GM23338 (cell line): Measurements from ENCODE around the gene BIRC6. TPM values are rescaled to one million over a fixed set of nuclear protein-coding genes. Genes with fewer than 3 reads are reported as not detected.
A peak's percentile ranks its signal among the peaks of the same experiment; 100 is the strongest.
"Not testable (repeated sequence)": the region's sequence is repeated elsewhere in the genome, so short reads cannot be mapped to it uniquely, and the experiment has no call there.

Experiments
- ATAC-seq: fragments of 200-7000 bp; cut with Tn5 transposase; 3 replicates; pipeline ENCODE4 v1.9.1; 2020
- DNase-seq: peaks from one replicate; pipeline ENCODE4 v3.0.0-alpha.2; 2015; ENCODE audit warnings: low spot score
- H2AFZ ChIP-seq: fragments of 200-600 bp; sonication (generic); 2 replicates; pipeline ENCODE4 v1.8.0; 2016; ENCODE audit warnings: antibody characterized with exemption, mild to moderate bottlenecking, moderate library complexity
- H3F3A ChIP-seq: fragments of 200-600 bp; sonication (generic); replicated peaks from 2 replicates; pipeline ENCODE4 v1.8.0; 2017; ENCODE audit warnings: antibody characterized with exemption, mixed run types, low read depth
- H3K27ac ChIP-seq: fragments of 200-600 bp; sonication (generic); 2 replicates; pipeline ENCODE4 v1.6.1; 2016; ENCODE audit warnings: low read depth
- H3K27me3 ChIP-seq: fragments of 200-600 bp; sonication (generic); 2 replicates; pipeline ENCODE4 v1.8.0; 2016; ENCODE audit warnings: mild to moderate bottlenecking, mixed run types, moderate library complexity; ENCODE audit not compliant: insufficient read depth
- H3K36me3 ChIP-seq: fragments of 200-600 bp; sonication (generic); 2 replicates; pipeline ENCODE4 v1.8.0; 2016; ENCODE audit warnings: mild to moderate bottlenecking; ENCODE audit not compliant: insufficient read depth
- H3K4me1 ChIP-seq: fragments of 200-600 bp; sonication (generic); 2 replicates; pipeline ENCODE4 v1.8.0; 2016; ENCODE audit warnings: mild to moderate bottlenecking, moderate library complexity; ENCODE audit not compliant: insufficient read depth
- H3K4me2 ChIP-seq: fragments of 200-600 bp; sonication (generic); 2 replicates; pipeline ENCODE4 v1.7.1; 2017; ENCODE audit warnings: mixed run types
- H3K4me3 ChIP-seq: fragments of 200-600 bp; sonication (generic); 2 replicates; pipeline ENCODE4 v1.6.1; 2016; ENCODE audit warnings: mixed run types
- H3K79me2 ChIP-seq: fragments of 200-600 bp; sonication (generic); replicated peaks from 2 replicates; pipeline ENCODE4 v1.8.0; 2017; ENCODE audit warnings: mild to moderate bottlenecking; ENCODE audit not compliant: insufficient read depth
- H3K9me2 ChIP-seq: fragments of 200-600 bp; sonication (generic); 2 replicates; pipeline ENCODE4 v1.8.0; 2017; ENCODE audit not compliant: insufficient read depth
- H4K20me1 ChIP-seq: fragments of 200-600 bp; sonication (generic); replicated peaks from 2 replicates; pipeline ENCODE4 v1.8.0; 2017; ENCODE audit warnings: mild to moderate bottlenecking; ENCODE audit not compliant: insufficient read depth
- H3K27ac Mint-ChIP-seq: 2 replicates; pipeline ENCODE4 v1.8.0; 2020; ENCODE audit warnings: inconsistent platforms, mild to moderate bottlenecking, moderate library complexity, mixed read lengths
- H3K27me3 Mint-ChIP-seq: 3 replicates; pipeline ENCODE4 v1.8.0; 2022; ENCODE audit warnings: low read depth, mild to moderate bottlenecking, moderate library complexity, mixed read lengths, inconsistent platforms; ENCODE audit not compliant: insufficient read depth, poor library complexity
- H3K36me3 Mint-ChIP-seq: 3 replicates; pipeline ENCODE4 v1.8.0; 2021; ENCODE audit warnings: low read depth, mild to moderate bottlenecking, inconsistent platforms, moderate library complexity, mixed read lengths
- H3K4me1 Mint-ChIP-seq: 3 replicates; pipeline ENCODE4 v1.8.0; 2020; ENCODE audit warnings: mild to moderate bottlenecking, inconsistent platforms, mixed read lengths
- H3K4me3 Mint-ChIP-seq: 3 replicates; pipeline ENCODE4 v1.8.0; 2021; ENCODE audit warnings: moderate library complexity, mild to moderate bottlenecking, inconsistent platforms, mixed read lengths
- H3K9me3 Mint-ChIP-seq: 3 replicates; pipeline ENCODE4 v1.8.0; 2020; ENCODE audit warnings: moderate library complexity, mild to moderate bottlenecking, inconsistent platforms, mixed read lengths
- ZNF462 ChIP-seq: fragments of 250-450 bp; sonication (Bioruptor Pico); IDR thresholded peaks from 2 replicates; pipeline ENCODE4 v1.5.0; 2020; ENCODE audit warnings: mild to moderate bottlenecking, moderate library complexity
- polyA plus RNA-seq: library from polyadenylated mRNA; unstranded; fragments of >200 nt; fragmentation: Nextera tagmentation; extraction: Ambion mirVana; gene quantifications from 2 replicates; pipeline ENCODE4 v1.2.1, GENCODE V29; 2016
- total RNA-seq: library from RNA; depleted of rRNA; stranded (reverse); fragments of >200 nt; shearing (Covaris generic); gene quantifications from 2 replicates; pipeline ENCODE4 v1.2.3, GENCODE V29; 2014

Gene BIRC6
- total and polyA plus RNA-seq, 2 experiments from 2014 or later = 85.8 to 131 TPM

DNA sequence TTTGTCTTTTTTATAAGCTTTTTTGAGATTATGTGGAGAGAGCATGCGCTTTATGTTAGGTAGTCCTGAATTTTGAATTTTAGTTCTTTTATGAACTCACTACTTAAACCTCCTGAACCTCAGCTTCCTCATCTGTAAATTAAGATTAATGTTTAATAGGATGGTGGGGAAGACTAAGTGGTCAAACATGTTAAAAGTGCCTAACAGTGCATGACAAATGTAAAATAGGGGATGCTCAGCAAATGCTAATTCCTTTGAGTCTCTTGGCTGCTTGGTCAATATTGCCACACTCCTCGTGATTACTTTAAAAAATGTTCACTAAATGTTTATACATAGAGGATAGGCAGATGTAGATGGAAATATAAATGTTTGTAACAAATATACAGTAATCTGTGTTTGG is 6.8 kb downstream of the BIRC6 start (continued):
- TF ChIP-seq ZNF462 (CRISPR knock-in tag) = no peak

GRCh38 chr2:32364290-32364689 is 7.5 kb downstream of the BIRC6 start:
- H3K4me3 ChIP-seq, H3K27me3 Mint-ChIP-seq, H3K4me2 ChIP-seq, H3F3A ChIP-seq, H3K9me3 Mint-ChIP-seq, DNase-seq, H3K4me1 ChIP-seq, H3K9me2 ChIP-seq, H3K36me3 ChIP-seq, ATAC-seq, H3K4me3 Mint-ChIP-seq, H3K27me3 ChIP-seq, H2AFZ ChIP-seq: not testable (repeated sequence)
- Histone ChIP-seq H3K79me2 (peaks cover 100% of the 10 kb centered on the region), H4K20me1 (peaks cover 30% of the 10 kb centered on the region), H3K27ac (peak overlapping the region; percentile 17)
- Mint-ChIP-seq H3K36me3 (peaks cover 21% of the 10 kb centered on the region), H3K4me1 (peaks cover 18% of the 10 kb centered on the region; the same call in 2 of the 3 replicates), H3K27ac (peak overlapping the region; percentile 34; the same call in 1 of the 2 replicates)

DNA sequence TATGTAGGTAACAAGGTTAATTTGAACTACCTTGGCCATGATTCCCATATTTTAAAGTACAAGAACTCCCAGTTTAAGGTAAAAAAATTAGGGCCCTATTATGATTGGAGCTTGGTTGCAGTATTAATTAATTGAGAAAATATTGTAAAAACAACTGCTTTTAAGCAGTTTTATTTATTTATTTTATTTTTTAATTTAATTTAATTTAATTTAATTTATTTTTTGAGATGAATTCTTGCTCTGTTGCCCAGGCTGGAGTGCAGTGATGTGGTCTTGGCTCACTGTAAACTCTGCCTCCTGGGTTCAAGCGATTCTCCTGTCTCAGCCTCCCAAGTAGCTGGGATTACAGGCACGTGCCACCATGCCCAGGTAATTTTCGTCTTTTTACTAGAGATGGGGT is 8.9 kb downstream of the BIRC6 start:
- H3K36me3 Mint-ChIP-seq = peaks cover 15% of the 10 kb centered on the region
- H3K79me2 ChIP-seq = peaks cover 100% of the 10 kb centered on the region
- not testable (repeated sequence) for H3F3A ChIP-seq, H3K27ac ChIP-seq, DNase-seq, H3K9me2 ChIP-seq, ATAC-seq, H3K9me3 Mint-ChIP-seq, H3K27ac Mint-ChIP-seq, H2AFZ ChIP-seq, H3K4me2 ChIP-seq, H3K27me3 ChIP-seq, H3K4me3 ChIP-seq, H3K4me3 Mint-ChIP-seq, H3K4me1 ChIP-seq, H3K27me3 Mint-ChIP-seq, H3K36me3 ChIP-seq
- H3K4me1 Mint-ChIP-seq = peaks cover 12% of the 10 kb centered on the region; the same call in 2 of the 3 replicates
- H4K20me1 ChIP-seq = peaks cover 30% of the 10 kb centered on the region
